DMS114 treated with DMSO at 0.1 percent for 48 hours (cell line): ENCODE data around the gene LMNTD2.
A peak's percentile ranks its signal among the peaks of the same experiment; 100 is the strongest.
"Not testable (repeated sequence)": the region's sequence is repeated elsewhere in the genome, so short reads cannot be mapped to it uniquely, and the experiment has no call there.

Experiments
- DNase-seq: peaks from one replicate; lab custom pipeline; 2025; ENCODE audit not compliant: unreplicated experiment; lab: John Stamatoyannopoulos, UW

The LMNTD2 gene

DNA sequence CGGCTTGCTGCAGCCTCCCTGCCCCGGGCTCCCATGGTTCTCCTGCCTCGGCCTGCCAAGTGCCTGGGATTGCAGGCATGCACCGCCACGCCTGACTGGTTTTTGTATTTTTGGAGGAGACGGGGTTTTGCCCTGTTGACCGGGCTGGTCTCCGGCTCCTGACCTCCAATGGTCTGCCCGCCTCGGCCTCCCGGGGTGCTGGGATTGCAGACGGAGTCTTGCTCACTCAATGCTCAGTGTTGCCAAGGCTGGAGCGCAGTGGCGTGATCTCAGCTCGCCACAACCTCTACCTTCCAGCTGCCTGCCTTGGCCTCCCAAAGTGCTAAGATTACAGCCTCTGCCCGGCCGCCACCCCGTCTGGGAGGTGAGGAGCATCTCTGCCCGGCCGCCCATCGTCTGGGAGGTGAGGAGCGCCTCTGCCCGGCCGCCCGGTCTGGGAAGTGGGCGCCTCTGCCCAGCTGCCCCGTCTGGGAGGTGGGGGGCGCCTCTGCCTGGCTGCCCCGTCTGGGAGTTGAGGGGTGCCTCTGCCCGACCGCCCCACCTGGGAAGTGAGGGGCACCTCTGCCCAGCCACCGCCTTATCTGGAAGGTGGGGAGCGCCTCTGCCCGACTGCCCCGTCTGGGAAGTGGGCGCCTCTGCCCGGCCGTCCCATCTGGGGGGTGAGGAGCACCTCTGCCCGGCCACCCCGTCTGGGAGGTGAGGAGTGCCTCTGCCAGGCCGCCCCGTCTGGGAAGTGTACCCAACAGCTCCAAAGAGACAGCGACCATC, 43.4 kb downstream of the LMNTD2 start:
- not testable (repeated sequence) for DNase-seq

DNA sequence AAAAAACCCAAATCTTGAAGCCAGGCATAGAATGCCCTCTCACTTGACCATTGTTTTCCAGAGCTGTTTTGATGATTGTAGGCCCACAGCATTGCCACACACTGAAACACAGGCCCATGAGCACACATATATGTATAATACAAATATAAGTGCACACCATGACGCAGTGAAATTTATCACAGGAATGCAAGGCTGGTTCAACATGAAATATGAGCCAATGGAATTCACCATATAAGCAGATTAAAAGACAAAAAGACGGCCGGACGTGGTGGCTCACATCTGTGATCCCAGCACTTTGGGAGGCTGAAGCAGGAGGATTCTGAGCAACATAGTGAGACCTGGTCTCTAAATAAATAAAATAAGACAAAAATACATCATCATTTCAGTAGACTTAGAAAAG, 44.1 kb downstream of the LMNTD2 start:
- DNase-seq, result no peak

DNA sequence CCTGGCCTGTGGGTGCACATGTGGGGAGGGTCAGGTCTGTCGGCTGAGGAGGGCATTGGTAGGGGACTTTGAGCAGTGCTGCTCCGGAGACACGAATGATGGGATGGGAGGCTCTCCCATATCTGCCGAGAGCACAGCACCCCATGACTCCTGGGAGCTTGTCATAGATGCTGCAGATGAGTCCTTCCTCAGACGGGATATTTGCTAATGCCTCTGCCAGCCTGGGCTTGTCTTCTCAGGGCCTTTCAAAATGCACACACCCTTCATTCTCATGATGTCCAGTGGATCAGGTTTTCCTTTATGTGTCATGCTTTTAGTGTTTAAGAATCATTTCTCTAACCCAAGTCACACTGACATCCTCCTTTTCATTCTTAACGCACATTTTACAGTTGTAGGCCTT, 45.4 kb downstream of the LMNTD2 start:
- no peak for DNase-seq

DNA sequence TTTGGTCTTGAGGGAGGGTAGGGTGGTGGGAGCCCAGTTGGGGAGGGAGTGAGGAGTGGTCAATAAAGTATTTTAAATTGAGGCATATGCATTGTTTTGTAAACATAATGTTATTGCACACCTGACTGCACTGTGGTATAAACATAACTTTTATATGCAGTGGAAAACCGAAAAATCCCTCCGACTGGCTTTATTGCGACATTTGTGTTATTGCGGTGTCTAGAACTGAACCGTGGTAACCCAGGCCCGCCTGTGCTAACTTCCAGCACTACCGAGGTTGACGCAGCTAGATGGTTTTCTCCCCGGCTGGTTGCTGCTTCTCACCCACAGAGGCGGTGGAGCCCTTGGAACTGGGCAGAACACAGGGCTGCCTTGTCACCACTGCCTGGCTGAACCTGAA, 45.9 kb downstream of the LMNTD2 start:
- no peak for DNase-seq

DNA sequence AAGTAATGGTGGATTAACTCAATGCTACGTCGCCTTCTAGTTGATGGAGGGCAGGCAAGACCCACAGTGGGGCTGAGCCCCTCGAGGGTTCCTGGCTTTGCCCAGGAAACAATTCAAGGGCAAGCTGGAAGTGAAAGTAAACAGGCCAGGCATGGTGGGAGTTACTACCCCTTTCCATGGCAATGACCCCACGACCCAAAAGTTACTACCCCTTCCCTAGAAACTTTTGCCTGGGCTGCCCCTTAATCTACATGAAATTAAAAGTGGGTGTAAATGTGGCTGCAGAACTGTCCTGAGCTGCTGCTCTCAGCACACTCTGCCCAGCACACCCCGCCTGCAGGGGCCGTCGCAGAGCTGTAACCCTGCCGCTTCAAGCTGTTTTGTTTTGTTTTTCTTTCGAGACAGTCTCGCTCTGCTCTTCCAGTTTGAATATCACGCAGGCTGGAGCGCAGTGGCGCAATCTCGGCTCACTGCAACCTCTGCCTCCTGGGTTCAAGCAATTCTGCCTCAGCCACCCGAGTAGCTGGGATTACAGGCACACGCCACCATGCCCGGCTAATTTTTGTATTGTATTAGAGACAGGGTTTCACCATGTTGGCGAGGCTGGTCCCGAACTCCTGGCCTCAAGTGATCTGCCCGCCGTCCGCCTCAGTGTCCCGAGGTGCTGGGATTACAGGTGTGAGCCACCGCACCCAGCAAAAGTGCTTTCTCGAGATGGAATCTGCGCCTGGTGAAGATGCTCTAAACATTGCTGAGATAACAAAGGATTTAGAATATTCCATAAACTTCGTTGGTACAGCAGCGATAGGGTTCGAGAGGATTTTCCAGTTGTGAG, 47.6 kb downstream of the LMNTD2 start:
- DNase-seq, result no peak

DNA sequence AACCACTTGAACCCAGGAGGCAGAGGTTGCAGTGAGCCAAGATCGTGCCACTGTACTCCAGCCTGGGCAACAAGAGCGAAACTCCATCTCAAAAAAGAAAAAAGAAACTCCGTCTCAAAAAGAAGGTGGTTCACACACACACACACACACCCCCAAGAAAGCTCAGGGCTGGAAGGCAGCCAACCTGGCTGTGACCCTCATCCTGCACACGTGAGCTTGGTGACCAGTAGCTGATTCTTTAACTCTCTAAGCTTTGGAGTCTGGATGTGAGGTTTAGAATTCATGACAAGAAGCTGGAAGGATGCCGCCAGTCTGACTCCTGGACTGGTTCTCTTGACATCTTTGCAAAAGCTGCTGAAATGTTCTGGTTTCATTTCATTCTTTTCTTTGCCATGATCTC, 51.6 kb downstream of the LMNTD2 start:
- DNase-seq, result no peak

DNA sequence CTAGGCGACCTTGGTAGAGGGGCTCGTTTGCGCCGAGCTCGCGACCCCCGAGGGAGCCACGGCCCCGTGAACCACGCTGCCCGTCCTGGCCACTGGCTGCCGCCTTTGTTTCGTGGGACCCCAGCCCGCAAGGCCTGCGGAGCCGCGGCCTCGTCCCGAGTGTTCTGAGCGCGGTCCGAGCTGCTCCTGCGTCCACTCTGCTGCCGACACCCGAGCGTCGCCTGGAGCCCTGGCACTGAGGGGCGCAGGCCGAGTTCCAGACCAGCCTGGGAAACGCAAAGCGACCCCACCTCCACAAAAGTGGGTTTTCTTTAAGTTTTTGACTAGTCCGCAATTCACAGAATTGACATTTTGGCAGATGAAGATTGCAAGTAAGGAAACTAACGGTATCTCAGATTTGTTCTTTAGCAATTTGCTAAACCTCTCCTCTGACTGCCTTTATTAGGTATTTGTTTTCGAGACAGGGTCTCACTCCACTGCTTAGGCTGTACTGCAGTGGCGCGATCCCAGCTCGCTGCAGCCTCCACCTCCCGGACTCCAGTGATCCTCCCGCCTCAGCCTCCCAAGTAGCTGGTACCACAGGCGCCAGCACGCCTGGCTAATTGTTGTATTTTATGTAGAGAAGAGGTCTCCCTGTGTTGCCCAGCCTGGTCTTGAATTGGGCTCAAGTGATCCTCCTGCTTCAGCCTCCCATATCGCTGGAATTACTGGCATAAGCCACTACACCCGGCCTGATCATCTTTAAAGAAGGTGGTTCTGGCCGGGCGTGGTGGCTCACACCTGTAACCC, 52.6 kb downstream of the LMNTD2 start:
- DNase-seq, result no peak

DNA sequence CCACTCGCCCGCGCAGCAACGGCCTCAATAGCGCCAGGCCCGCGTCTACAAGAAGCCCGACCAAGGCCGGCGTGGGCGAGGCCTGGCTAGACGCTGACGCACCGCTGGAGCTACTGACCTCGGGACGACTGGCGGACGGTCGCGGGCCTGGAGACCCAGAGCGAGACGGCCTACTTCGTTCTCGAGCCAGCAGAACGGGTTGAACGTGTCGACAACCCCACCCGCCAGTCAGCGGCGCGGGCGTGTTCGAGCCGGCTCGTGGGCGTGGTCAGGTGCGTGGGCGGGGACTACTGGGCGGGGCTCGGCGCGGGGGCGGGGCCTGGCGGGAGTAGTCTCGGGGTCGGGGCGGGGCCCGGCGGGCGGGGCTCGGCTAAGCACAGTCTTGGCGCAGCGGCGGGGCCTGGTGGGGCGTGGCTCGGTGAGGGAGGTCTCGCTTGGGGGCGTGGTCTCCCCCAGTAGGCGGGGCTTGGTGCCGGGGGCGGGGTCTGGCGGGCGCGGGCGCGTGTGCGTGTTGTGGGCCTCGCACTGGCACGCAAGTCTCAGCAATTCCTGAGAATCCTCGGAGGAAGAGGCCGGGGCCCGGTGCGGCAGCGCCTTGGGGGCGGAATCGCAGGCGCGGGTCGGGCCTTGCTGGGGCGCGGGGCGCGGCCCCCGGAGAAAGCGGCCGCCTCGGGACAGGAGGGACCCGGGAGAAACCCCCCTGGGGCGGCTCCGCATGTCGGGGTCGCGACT, 53.4 kb downstream of the LMNTD2 start, which contains the start of gene RNH1:
TSS of gene RNH1 (minus strand) at position 248 of the 732 bp plus-strand sequence. CDS start 5,080 bp downstream, outside the sequence.
- DNase-seq, result peak; percentile 66

DNA sequence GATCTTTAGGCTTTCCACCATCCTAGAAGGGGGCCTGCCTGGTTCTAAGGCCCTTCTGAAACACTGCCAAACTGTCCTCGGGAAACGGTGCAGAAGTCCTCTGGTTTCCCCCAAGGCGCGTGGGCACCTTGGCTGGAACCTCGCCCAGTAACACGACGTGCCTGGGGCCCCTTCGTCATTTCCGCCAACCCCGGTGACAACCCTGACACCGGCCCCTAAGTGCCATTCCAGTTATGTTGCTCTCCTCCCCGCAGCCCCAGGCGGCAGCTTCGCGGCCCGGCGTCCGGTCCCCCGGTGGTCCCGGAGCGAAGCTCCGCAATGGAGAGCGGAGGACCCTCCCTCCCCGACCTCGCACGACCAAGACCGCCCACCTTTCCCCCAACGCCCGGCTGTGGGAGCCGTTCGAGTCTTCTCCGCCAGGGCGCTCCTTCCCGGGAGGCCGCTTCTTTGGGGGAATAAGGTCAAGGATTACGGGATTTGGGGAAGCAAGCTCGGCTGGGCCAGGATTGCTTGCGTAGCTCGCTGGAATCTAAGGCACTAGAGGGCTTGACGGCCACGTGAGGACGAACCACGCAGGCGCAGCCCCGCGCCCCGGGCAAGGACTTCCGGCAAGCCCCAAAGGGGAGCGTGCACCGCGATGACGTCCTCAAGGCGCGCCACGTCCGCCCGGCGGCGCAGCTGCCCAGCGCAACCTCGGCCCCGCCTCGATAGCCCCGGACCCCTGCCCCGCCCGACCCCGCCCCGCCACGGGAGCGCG, 54.1 kb downstream of the LMNTD2 start:
- DNase-seq, result peak; percentile 68

DNA sequence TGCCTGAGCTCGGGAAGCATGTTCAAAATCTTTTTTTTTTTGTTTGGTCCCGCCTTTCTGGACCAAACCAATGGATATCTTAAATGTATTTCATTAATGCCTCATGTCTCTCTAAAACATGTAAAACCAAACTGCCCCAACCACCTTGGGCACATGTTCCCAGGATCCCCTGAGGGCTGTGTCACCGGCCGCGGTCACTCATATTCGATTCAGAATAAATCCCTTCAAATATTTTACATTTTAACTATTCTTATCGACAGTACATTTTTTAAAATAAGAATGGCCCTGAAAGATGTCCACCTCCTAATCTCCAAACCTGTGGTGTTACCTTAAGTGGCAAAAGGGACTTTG, 55.6 kb downstream of the LMNTD2 start:
- DNase-seq, result no peak
